IPS DF 19.7 (cell line): ENCODE measurements around the gene CCNQ.

Source experiments
- DNase-seq: peaks from one replicate; pipeline ENCODE4 v3.0.0-alpha.2; 2013; ENCODE audit warnings: low read depth, low spot score

CCNQ gene

GRCh38 chrX:153637121-153638040 lies 38.4 kb upstream of the CCNQ start:
- DNase-seq, result no peak

- DNase-seq, result no peak
Measured at GRCh38 chrX:153636716-153637115, 37.8 kb upstream of the CCNQ start.

- DNase-seq, result peak; percentile 25
Measured at GRCh38 chrX:153635788-153636668, 37.1 kb upstream of the CCNQ start.

GRCh38 chrX:153635388-153635787 lies 36.4 kb upstream of the CCNQ start:
- DNase-seq, result no peak

- no peak for DNase-seq
Measured at GRCh38 chrX:153634832-153635231, 35.9 kb upstream of the CCNQ start.

GRCh38 chrX:153634236-153634635 lies 35.3 kb upstream of the CCNQ start:
- no peak for DNase-seq

GRCh38 chrX:153633607-153634180 lies 34.8 kb upstream of the CCNQ start:
- DNase-seq, result no peak

- DNase-seq, result no peak
Measured at GRCh38 chrX:153633048-153633447, 34.1 kb upstream of the CCNQ start.

- DNase-seq, result no peak
Measured at GRCh38 chrX:153632595-153632946, 33.6 kb upstream of the CCNQ start.

- DNase-seq, result no peak
Measured at GRCh38 chrX:153631907-153632594, 33.1 kb upstream of the CCNQ start.

- no peak for DNase-seq
Measured at GRCh38 chrX:153631346-153631745, 32.4 kb upstream of the CCNQ start.

- no peak for DNase-seq
Measured at GRCh38 chrX:153628665-153629064, 29.7 kb upstream of the CCNQ start.

GRCh38 chrX:153628129-153628528 lies 29.2 kb upstream of the CCNQ start:
- no peak for DNase-seq

GRCh38 chrX:153627675-153628111 lies 28.8 kb upstream of the CCNQ start:
- no peak for DNase-seq

GRCh38 chrX:153626863-153627674 lies 28.1 kb upstream of the CCNQ start:
- no peak for DNase-seq

- DNase-seq, result no peak
Measured at GRCh38 chrX:153626025-153626633, 27.2 kb upstream of the CCNQ start.

- DNase-seq, result no peak
Measured at GRCh38 chrX:153625271-153626024, 26.5 kb upstream of the CCNQ start.

- no peak for DNase-seq
Measured at GRCh38 chrX:153624196-153625091, 25.5 kb upstream of the CCNQ start.
